Suprapubic skin (tissue), 4 donors: ENCODE results near the gene STARD10. TPM values are rescaled to one million over a fixed set of nuclear protein-coding genes. Genes with fewer than 3 reads are reported as not detected.

Source experiments
- DNase-seq, 2 donors: peaks; one replicate each; pipeline ENCODE4 v3.0.0-alpha.2; 2019; ENCODE audit warnings: low spot score in 2 of 2
- H3K27ac ChIP-seq: fragments of 200-600 bp; sonication (generic); one replicate; pipeline ENCODE4 v1.5.1; 2019
- H3K27me3 ChIP-seq: fragments of 200-600 bp; sonication (generic); one replicate; pipeline ENCODE4 v1.5.1; 2019
- H3K36me3 ChIP-seq: fragments of 200-600 bp; sonication (generic); one replicate; pipeline ENCODE4 v1.5.1; 2019
- H3K4me1 ChIP-seq: fragments of 200-600 bp; sonication (generic); one replicate; pipeline ENCODE4 v1.5.1; 2019
- H3K4me3 ChIP-seq: fragments of 200-600 bp; sonication (generic); one replicate; pipeline ENCODE4 v1.5.1; 2019; ENCODE audit warnings: mild to moderate bottlenecking
- H3K9me3 ChIP-seq: fragments of 200-600 bp; sonication (generic); one replicate; pipeline ENCODE4 v1.5.1; 2019
- EP300 ChIP-seq: sonication (generic); formaldehyde crosslinking; IDR thresholded peaks from one replicate; pipeline ENCODE4 v1.6.1; 2017; ENCODE audit warnings: antibody characterized with exemption
- POLR2A ChIP-seq, 2 donors: fragments of 450-650 bp; IDR thresholded peaks; one replicate each; pipeline ENCODE4 v1.6.1; 2017; ENCODE audit warnings: antibody characterized with exemption in 2 of 2, mild to moderate bottlenecking in 2 of 2, moderate library complexity in 2 of 2
- POLR2AphosphoS5 ChIP-seq, 3 donors: sonication (generic); formaldehyde crosslinking; IDR thresholded peaks; one replicate each; pipeline ENCODE4 v1.6.1; 2017; ENCODE audit warnings: antibody characterized with exemption in 3 of 3
- WGBS: methylation state at CpG from one replicate; pipeline ENCODE4 v1.1.5; 2018; 5-methylcytosine and 5-hydroxymethylcytosine counted together
- total RNA-seq, 4 donors: library from RNA; depleted of rRNA; stranded (reverse); fragments of >200 nt; gene quantifications; one replicate each; pipeline ENCODE4 v1.1.0, GENCODE V29; 2016
- TF ChIP-seq, protein P1 (sequence below), 2 donors: fragments of 200-600 bp in 1 of 2; fragments of 450-650 bp in 1 of 2; sonication (generic) in 1 of 2; IDR thresholded peaks; one replicate each; pipeline ENCODE4 v1.5.1; 2016 to 2019; ENCODE audit warnings: antibody characterized with exemption in 2 of 2, mild to moderate bottlenecking in 1 of 2, moderate library complexity in 1 of 2

Gene STARD10
- total RNA-seq, 4 donors from 2014 or later, result 76.3 to 83.0 (median 79.4) TPM

GRCh38 chr11:72779495-72780128, 14.2 kb downstream of the STARD10 start:
- Histone ChIP-seq H3K9me3 (no peaks in the 10 kb centered on the region), H3K27me3 (no peaks in the 10 kb centered on the region), H3K4me3 (peak overlapping the region; percentile 81), H3K27ac (no peak overlapping the region), H3K4me1 (peaks cover 54% of the 10 kb centered on the region), H3K36me3 (no peaks in the 10 kb centered on the region)
- DNase-seq, result no peak
- WGBS, result 77% methylated on average over 4 of the region's 4 CpGs
- TF ChIP-seq POLR2A (IDR thresholded peaks at IDR 0.05) (no peak), EP300 (no peak), POLR2AphosphoS5 (IDR thresholded peaks at IDR 0.05) (no peak)
- TF ChIP-seq, protein P1, sequence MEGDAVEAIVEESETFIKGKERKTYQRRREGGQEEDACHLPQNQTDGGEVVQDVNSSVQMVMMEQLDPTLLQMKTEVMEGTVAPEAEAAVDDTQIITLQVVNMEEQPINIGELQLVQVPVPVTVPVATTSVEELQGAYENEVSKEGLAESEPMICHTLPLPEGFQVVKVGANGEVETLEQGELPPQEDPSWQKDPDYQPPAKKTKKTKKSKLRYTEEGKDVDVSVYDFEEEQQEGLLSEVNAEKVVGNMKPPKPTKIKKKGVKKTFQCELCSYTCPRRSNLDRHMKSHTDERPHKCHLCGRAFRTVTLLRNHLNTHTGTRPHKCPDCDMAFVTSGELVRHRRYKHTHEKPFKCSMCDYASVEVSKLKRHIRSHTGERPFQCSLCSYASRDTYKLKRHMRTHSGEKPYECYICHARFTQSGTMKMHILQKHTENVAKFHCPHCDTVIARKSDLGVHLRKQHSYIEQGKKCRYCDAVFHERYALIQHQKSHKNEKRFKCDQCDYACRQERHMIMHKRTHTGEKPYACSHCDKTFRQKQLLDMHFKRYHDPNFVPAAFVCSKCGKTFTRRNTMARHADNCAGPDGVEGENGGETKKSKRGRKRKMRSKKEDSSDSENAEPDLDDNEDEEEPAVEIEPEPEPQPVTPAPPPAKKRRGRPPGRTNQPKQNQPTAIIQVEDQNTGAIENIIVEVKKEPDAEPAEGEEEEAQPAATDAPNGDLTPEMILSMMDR (IDR thresholded peaks at IDR 0.05), result no peak

GRCh38 chr11:72778535-72779494, 15.0 kb downstream of the STARD10 start:
- Histone ChIP-seq H3K4me3 (no peak overlapping the region), H3K4me1 (peaks cover 62% of the 10 kb centered on the region), H3K27me3 (no peaks in the 10 kb centered on the region), H3K9me3 (no peaks in the 10 kb centered on the region), H3K36me3 (no peaks in the 10 kb centered on the region), H3K27ac (no peak overlapping the region)
- WGBS, result 89% methylated on average over 6 of the region's 7 CpGs
- DNase-seq, result no peak
- TF ChIP-seq POLR2AphosphoS5 (IDR thresholded peaks at IDR 0.05) (no peak), EP300 (no peak)
- TF ChIP-seq, protein P1 (IDR thresholded peaks at IDR 0.05), result no peak

DNA sequence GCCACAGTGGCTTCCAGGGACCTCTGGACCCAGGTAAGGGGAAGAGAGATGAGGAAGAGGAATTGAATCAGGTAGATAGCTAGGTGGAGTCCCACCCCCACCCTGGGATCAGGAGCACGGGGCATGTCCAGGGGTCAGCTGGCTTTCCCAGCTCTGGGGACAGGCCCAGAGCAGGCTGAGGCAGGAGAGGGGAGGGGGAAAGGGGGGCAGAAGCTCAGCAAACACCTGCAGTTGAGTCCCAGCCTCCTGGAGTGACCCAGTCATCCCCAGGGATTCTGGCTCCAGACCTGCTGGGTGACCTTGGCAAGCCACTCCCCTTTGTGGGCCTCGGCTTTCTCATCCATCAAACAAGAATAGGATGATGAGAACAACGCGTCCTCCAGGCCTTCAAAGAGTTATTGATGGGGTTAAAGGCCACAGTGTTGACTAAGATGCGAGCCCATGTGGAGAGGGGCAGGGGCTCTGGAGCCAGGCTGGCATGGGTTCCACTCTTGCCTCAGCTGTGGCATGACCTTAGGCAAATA, 16.0 kb downstream of the STARD10 start:
- TF ChIP-seq POLR2A (IDR thresholded peaks at IDR 0.05) (no peak), EP300 (no peak)
- TF ChIP-seq, protein P1 (IDR thresholded peaks at IDR 0.05), result no peak
- Histone ChIP-seq H3K27me3 (no peaks in the 10 kb centered on the region), H3K4me3 (no peak overlapping the region), H3K4me1 (peaks cover 72% of the 10 kb centered on the region), H3K36me3 (no peaks in the 10 kb centered on the region), H3K27ac (no peak overlapping the region), H3K9me3 (no peaks in the 10 kb centered on the region)
- 84% methylated on average over 5 of the region's 5 CpGs for WGBS
- DNase-seq, result no peak

DNA sequence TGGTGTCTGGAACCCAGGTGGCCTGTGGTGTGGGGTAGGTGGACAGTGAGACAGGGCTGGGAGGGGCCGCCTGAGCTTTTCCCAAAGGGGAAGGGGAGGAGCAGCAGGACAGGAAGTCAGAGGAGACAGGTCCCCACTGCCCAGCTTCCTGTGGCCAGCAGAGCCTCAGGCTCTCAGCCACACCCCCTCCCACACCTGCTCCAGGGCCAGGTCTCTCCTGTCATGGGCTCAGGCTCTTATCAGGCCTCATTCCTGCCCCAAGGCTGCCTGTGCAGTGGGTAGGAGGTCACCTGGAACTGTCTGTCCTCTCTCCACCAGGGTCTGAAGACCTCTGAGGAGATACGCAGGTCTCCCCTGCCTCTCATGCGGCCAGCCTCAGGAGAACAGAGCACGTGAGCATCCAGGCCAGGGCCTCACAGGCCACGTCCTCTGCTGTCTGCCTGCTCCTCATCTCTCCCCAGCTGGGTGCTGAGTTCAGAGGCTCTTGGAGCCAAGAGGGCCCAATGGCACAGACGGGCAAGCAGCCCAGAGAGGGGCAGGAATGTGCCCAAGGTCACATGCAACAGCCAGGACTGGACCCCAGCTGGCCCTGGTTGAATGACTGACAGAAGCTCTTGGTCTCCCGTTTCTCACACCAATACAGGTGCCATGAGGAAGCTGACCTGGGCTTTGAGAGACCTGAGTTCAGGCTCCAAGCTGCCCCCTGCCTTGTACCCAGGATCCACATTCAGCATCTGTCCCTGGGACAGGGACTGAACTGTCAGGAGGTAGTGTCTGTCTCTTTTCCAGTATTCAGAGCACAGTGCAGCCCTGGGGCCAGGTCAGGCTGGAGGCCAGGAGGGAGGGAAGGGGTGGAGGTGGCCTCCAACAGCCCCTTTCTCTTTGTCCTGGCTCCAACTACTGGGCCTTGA, 16.7 kb downstream of the STARD10 start:
- H3K4me3 ChIP-seq, result no peak overlapping the region

More for the DNA sequence above, 16.7 kb downstream of the STARD10 start:
- Histone ChIP-seq H3K4me1 (peaks cover 69% of the 10 kb centered on the region), H3K27me3 (no peaks in the 10 kb centered on the region), H3K36me3 (peaks cover 3% of the 10 kb centered on the region), H3K9me3 (no peaks in the 10 kb centered on the region), H3K27ac (no peak overlapping the region)
- DNase-seq, result no peak
- WGBS, result 67% methylated on average over 5 of the region's 7 CpGs
- TF ChIP-seq, protein P1 (IDR thresholded peaks at IDR 0.05), result no peak
- TF ChIP-seq EP300 (no peak), POLR2AphosphoS5 (IDR thresholded peaks at IDR 0.05) (no peak), POLR2A (IDR thresholded peaks at IDR 0.05) (no peak)
